SU-DHL-6 (cell line): ENCODE data around the gene DAP3.

Experiments used
- EZH2phosphoT487 ChIP-seq: fragments of 200-600 bp; sonication (generic), shearing (Covaris generic); conservative IDR thresholded peaks from 2 replicates; pipeline ENCODE4 v1.6.1; 2018; ENCODE audit warnings: mild to moderate bottlenecking, antibody characterized with exemption, low read length, moderate library complexity, mixed read lengths
- TF ChIP-seq, protein P1 (sequence below): fragments of 200-600 bp; sonication (generic); IDR thresholded peaks from one replicate; pipeline ENCODE4 v1.5.1; 2017; ENCODE audit warnings: antibody characterized with exemption, mild to moderate bottlenecking, low read length, moderate library complexity; ENCODE audit not compliant: insufficient read depth, poor library complexity, severe bottlenecking

DNA sequence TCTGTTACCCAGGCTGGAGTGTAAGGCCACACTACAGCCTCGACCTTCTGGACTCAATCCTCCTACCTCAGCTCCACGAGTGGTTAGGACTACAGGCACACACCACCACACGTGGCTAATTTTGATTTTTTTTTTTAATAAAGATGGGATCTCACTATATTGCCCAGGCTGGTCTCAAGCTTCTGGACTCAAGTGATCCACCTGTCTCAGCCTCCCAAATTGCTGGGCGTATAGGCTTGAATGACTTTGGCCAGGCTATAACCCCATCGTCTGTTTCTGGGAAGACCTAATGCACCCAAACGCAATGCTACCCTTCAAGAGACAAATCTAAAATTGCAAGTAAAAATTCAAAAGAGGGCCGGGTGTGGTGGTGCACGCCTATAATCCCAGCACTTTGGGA lies 52.1 kb downstream of the DAP3 start:
- TF ChIP-seq, protein P1, sequence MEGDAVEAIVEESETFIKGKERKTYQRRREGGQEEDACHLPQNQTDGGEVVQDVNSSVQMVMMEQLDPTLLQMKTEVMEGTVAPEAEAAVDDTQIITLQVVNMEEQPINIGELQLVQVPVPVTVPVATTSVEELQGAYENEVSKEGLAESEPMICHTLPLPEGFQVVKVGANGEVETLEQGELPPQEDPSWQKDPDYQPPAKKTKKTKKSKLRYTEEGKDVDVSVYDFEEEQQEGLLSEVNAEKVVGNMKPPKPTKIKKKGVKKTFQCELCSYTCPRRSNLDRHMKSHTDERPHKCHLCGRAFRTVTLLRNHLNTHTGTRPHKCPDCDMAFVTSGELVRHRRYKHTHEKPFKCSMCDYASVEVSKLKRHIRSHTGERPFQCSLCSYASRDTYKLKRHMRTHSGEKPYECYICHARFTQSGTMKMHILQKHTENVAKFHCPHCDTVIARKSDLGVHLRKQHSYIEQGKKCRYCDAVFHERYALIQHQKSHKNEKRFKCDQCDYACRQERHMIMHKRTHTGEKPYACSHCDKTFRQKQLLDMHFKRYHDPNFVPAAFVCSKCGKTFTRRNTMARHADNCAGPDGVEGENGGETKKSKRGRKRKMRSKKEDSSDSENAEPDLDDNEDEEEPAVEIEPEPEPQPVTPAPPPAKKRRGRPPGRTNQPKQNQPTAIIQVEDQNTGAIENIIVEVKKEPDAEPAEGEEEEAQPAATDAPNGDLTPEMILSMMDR: no peak
- no peak for TF ChIP-seq EZH2phosphoT487
